Stimulated activated naive CD8-positive, alpha-beta T cell treated with anti-CD3 and anti-CD28 coated beads, Interleukin-15, Interleukin-2, amounts not matched to agents 100 ng/mL and 50 ng/mL, for 24 hours (primary cell): Measurements from ENCODE around the gene ERMP1.
"Not testable (repeated sequence)": the region's sequence is repeated elsewhere in the genome, so short reads cannot be mapped to it uniquely, and the experiment has no call there.

Experiments
- H3K27ac Mint-ChIP-seq: one replicate; pipeline ENCODE4 v1.8.0; 2021; ENCODE audit warnings: mild to moderate bottlenecking, mixed read lengths
- H3K27me3 Mint-ChIP-seq: one replicate; pipeline ENCODE4 v1.8.0; 2021; ENCODE audit warnings: mixed read lengths
- H3K36me3 Mint-ChIP-seq: one replicate; pipeline ENCODE4 v1.8.0; 2021; ENCODE audit warnings: low read depth, mixed read lengths
- H3K4me1 Mint-ChIP-seq: one replicate; pipeline ENCODE4 v1.8.0; 2021; ENCODE audit warnings: low read depth, mixed read lengths
- H3K4me3 Mint-ChIP-seq: one replicate; pipeline ENCODE4 v1.8.0; 2021; ENCODE audit warnings: mild to moderate bottlenecking, mixed read lengths
- H3K9me3 Mint-ChIP-seq: one replicate; pipeline ENCODE4 v1.8.0; 2021; ENCODE audit warnings: mixed read lengths

ERMP1 gene

GRCh38 chr9:5815461-5815860 lies 17.5 kb downstream of the ERMP1 start:
- Mint-ChIP-seq H3K27ac (no peak overlapping the region), H3K9me3 (no peaks in the 10 kb centered on the region), H3K36me3 (peaks cover 42% of the 10 kb centered on the region), H3K27me3 (no peaks in the 10 kb centered on the region), H3K4me3 (no peak overlapping the region), H3K4me1 (peaks cover 5% of the 10 kb centered on the region)

- Mint-ChIP-seq H3K4me3 (no peak overlapping the region), H3K9me3 (no peaks in the 10 kb centered on the region), H3K27ac (no peak overlapping the region), H3K36me3 (peaks cover 44% of the 10 kb centered on the region), H3K4me1 (peaks cover 5% of the 10 kb centered on the region), H3K27me3 (no peaks in the 10 kb centered on the region)
Observed at GRCh38 chr9:5813824-5814223, 19.1 kb downstream of the ERMP1 start.

GRCh38 chr9:5811751-5812150 lies 21.2 kb downstream of the ERMP1 start:
- Mint-ChIP-seq H3K9me3 (no peaks in the 10 kb centered on the region), H3K27me3 (no peaks in the 10 kb centered on the region), H3K27ac (no peak overlapping the region), H3K36me3 (peaks cover 34% of the 10 kb centered on the region), H3K4me3 (no peak overlapping the region), H3K4me1 (no peaks in the 10 kb centered on the region)

GRCh38 chr9:5805478-5805877 lies 27.4 kb downstream of the ERMP1 start:
- Mint-ChIP-seq H3K27me3 (no peaks in the 10 kb centered on the region), H3K4me3 (no peak overlapping the region), H3K4me1 (no peaks in the 10 kb centered on the region), H3K36me3 (peaks cover 17% of the 10 kb centered on the region), H3K9me3 (no peaks in the 10 kb centered on the region), H3K27ac (no peak overlapping the region)

GRCh38 chr9:5801739-5802113 lies 31.2 kb downstream of the ERMP1 start:
- Mint-ChIP-seq H3K27me3 (no peaks in the 10 kb centered on the region), H3K9me3 (no peaks in the 10 kb centered on the region), H3K36me3 (peaks cover 7% of the 10 kb centered on the region), H3K27ac (no peak overlapping the region), H3K4me1 (peaks cover 18% of the 10 kb centered on the region), H3K4me3 (no peak overlapping the region)

GRCh38 chr9:5800969-5801738 lies 31.8 kb downstream of the ERMP1 start:
- no peak overlapping the region for H3K4me3 Mint-ChIP-seq
- no peaks in the 10 kb centered on the region for H3K27me3 Mint-ChIP-seq
- H3K4me1 Mint-ChIP-seq, result peaks cover 18% of the 10 kb centered on the region
- H3K36me3 Mint-ChIP-seq, result peaks cover 7% of the 10 kb centered on the region
- H3K27ac Mint-ChIP-seq, result peak overlapping the region; percentile 2
- H3K9me3 Mint-ChIP-seq, result no peaks in the 10 kb centered on the region

- peaks cover 22% of the 10 kb centered on the region for H3K4me1 Mint-ChIP-seq
- H3K27ac Mint-ChIP-seq, H3K36me3 Mint-ChIP-seq, H3K4me3 Mint-ChIP-seq, H3K27me3 Mint-ChIP-seq, H3K9me3 Mint-ChIP-seq: not testable (repeated sequence)
Observed at GRCh38 chr9:5800378-5800777, 32.5 kb downstream of the ERMP1 start.

- Mint-ChIP-seq H3K36me3 (peaks cover 8% of the 10 kb centered on the region), H3K27me3 (no peaks in the 10 kb centered on the region), H3K27ac (no peak overlapping the region), H3K4me3 (no peak overlapping the region), H3K4me1 (peaks cover 22% of the 10 kb centered on the region), H3K9me3 (no peaks in the 10 kb centered on the region)
Observed at GRCh38 chr9:5799314-5799713, 33.6 kb downstream of the ERMP1 start.

- Mint-ChIP-seq H3K9me3 (no peaks in the 10 kb centered on the region), H3K27ac (no peak overlapping the region), H3K36me3 (peaks cover 11% of the 10 kb centered on the region), H3K4me1 (peaks cover 29% of the 10 kb centered on the region), H3K4me3 (no peak overlapping the region), H3K27me3 (no peaks in the 10 kb centered on the region)
Observed at GRCh38 chr9:5798581-5798980, 34.3 kb downstream of the ERMP1 start.

- no peaks in the 10 kb centered on the region for H3K9me3 Mint-ChIP-seq
- H3K27ac Mint-ChIP-seq, result no peak overlapping the region
- peaks cover 25% of the 10 kb centered on the region for H3K36me3 Mint-ChIP-seq
- H3K27me3 Mint-ChIP-seq, result no peaks in the 10 kb centered on the region
- no peak overlapping the region for H3K4me3 Mint-ChIP-seq
- H3K4me1 Mint-ChIP-seq, result peaks cover 49% of the 10 kb centered on the region
Observed at GRCh38 chr9:5796298-5796697, 36.6 kb downstream of the ERMP1 start.

GRCh38 chr9:5793812-5794211 lies 39.1 kb downstream of the ERMP1 start:
- Mint-ChIP-seq H3K27ac (no peak overlapping the region), H3K27me3 (no peaks in the 10 kb centered on the region), H3K36me3 (peaks cover 48% of the 10 kb centered on the region)

GRCh38 chr9:5791870-5792269 lies 41.0 kb downstream of the ERMP1 start:
- H3K36me3 Mint-ChIP-seq, result peaks cover 65% of the 10 kb centered on the region
- H3K9me3 Mint-ChIP-seq, result no peaks in the 10 kb centered on the region
- H3K4me3 Mint-ChIP-seq, result no peak overlapping the region
- H3K4me1 Mint-ChIP-seq, result peaks cover 62% of the 10 kb centered on the region
- H3K27ac Mint-ChIP-seq, result no peak overlapping the region
- H3K27me3 Mint-ChIP-seq, result no peaks in the 10 kb centered on the region

More at GRCh38 chr9:5793812-5794211, 39.1 kb downstream of the ERMP1 start:
- Mint-ChIP-seq H3K9me3 (no peaks in the 10 kb centered on the region), H3K4me3 (no peak overlapping the region), H3K4me1 (peaks cover 52% of the 10 kb centered on the region)

- no peaks in the 10 kb centered on the region for H3K9me3 Mint-ChIP-seq
- no peak overlapping the region for H3K4me3 Mint-ChIP-seq
- H3K27me3 Mint-ChIP-seq, result no peaks in the 10 kb centered on the region
- peaks cover 61% of the 10 kb centered on the region for H3K4me1 Mint-ChIP-seq
- H3K27ac Mint-ChIP-seq, result no peak overlapping the region
- peaks cover 75% of the 10 kb centered on the region for H3K36me3 Mint-ChIP-seq
Observed at GRCh38 chr9:5790923-5791322, 42.0 kb downstream of the ERMP1 start.

GRCh38 chr9:5789489-5789888 lies 43.4 kb downstream of the ERMP1 start:
- Mint-ChIP-seq H3K27me3 (no peaks in the 10 kb centered on the region), H3K27ac (no peak overlapping the region), H3K4me1 (peaks cover 60% of the 10 kb centered on the region), H3K9me3 (no peaks in the 10 kb centered on the region), H3K36me3 (peaks cover 81% of the 10 kb centered on the region), H3K4me3 (no peak overlapping the region)

GRCh38 chr9:5787759-5788302 lies 45.1 kb downstream of the ERMP1 start:
- Mint-ChIP-seq H3K9me3 (peaks cover 7% of the 10 kb centered on the region), H3K27me3 (no peaks in the 10 kb centered on the region), H3K36me3 (peaks cover 85% of the 10 kb centered on the region), H3K27ac (peak overlapping the region; percentile 76), H3K4me3 (peak overlapping the region; percentile 3), H3K4me1 (peaks cover 57% of the 10 kb centered on the region)

GRCh38 chr9:5787220-5787619 lies 45.7 kb downstream of the ERMP1 start:
- peak overlapping the region; percentile 76 for H3K27ac Mint-ChIP-seq
- H3K9me3 Mint-ChIP-seq, result peaks cover 9% of the 10 kb centered on the region
- H3K4me3 Mint-ChIP-seq, result no peak overlapping the region
- H3K27me3 Mint-ChIP-seq, result no peaks in the 10 kb centered on the region
- peaks cover 90% of the 10 kb centered on the region for H3K36me3 Mint-ChIP-seq
- peaks cover 54% of the 10 kb centered on the region for H3K4me1 Mint-ChIP-seq
